SK-N-SH treated with all-trans-retinoic acid at 6 μM for 48 hours (cell line): ENCODE data around the gene CAV2.

Experiments used
- ATAC-seq: fragments of 200-7000 bp; cut with Tn5 transposase; 3 replicates; pipeline ENCODE4 v1.9.1; 2020; ENCODE audit warnings: mild to moderate bottlenecking, moderate library complexity
- ARNTL ChIP-seq: fragments of 450-650 bp; formaldehyde crosslinking; IDR thresholded peaks from 2 replicates; pipeline ENCODE4 v1.5.0; 2020; ENCODE audit warnings: low read depth, mild to moderate bottlenecking, moderate library complexity, borderline replicate concordance
- BACH2 ChIP-seq: fragments of 250-450 bp; sonication (Bioruptor Pico); IDR thresholded peaks from 2 replicates; pipeline ENCODE4 v1.9.0; 2021; ENCODE audit warnings: mild to moderate bottlenecking, borderline replicate concordance
- CSDC2 ChIP-seq: fragments of 250-450 bp; sonication (Bioruptor Pico); IDR thresholded peaks from 2 replicates; pipeline ENCODE4 v1.5.0; 2020; ENCODE audit warnings: mild to moderate bottlenecking, moderate library complexity
- CSRNP3 ChIP-seq: fragments of 250-450 bp; sonication (Bioruptor Pico); IDR thresholded peaks from 2 replicates; pipeline ENCODE4 v1.5.1; 2021; ENCODE audit warnings: mild to moderate bottlenecking, moderate library complexity
- ESRRG ChIP-seq: fragments of 250-450 bp; sonication (Bioruptor Pico); IDR thresholded peaks from 2 replicates; pipeline ENCODE4 v1.6.1; 2021; ENCODE audit warnings: mild to moderate bottlenecking
- GLIS3 ChIP-seq: fragments of 250-450 bp; sonication (Bioruptor Pico); IDR thresholded peaks from 2 replicates; pipeline ENCODE4 v1.5.0; 2020; ENCODE audit warnings: mild to moderate bottlenecking, moderate library complexity
- ISL1 ChIP-seq: fragments of 250-450 bp; sonication (Bioruptor Pico); IDR thresholded peaks from 2 replicates; pipeline ENCODE4 v2.1.2; 2022; ENCODE audit warnings: mild to moderate bottlenecking, moderate library complexity
- OSR1 ChIP-seq: fragments of 250-450 bp; sonication (Bioruptor Pico); IDR thresholded peaks from 2 replicates; pipeline ENCODE4 v1.8.0; 2022; ENCODE audit warnings: moderate library complexity, mild to moderate bottlenecking, inconsistent platforms
- PATZ1 ChIP-seq: fragments of 250-450 bp; sonication (Bioruptor Pico); IDR thresholded peaks from 2 replicates; pipeline ENCODE4 v1.8.0; 2020; ENCODE audit warnings: mild to moderate bottlenecking, moderate library complexity, borderline replicate concordance
- PPARA ChIP-seq: fragments of 250-450 bp; sonication (Bioruptor Pico); IDR thresholded peaks from 2 replicates; pipeline ENCODE4 v1.5.0; 2020; ENCODE audit warnings: mild to moderate bottlenecking, borderline replicate concordance
- RARB ChIP-seq: fragments of 250-450 bp; sonication (Bioruptor Pico); IDR thresholded peaks from 2 replicates; pipeline ENCODE4 v1.8.0; 2021; ENCODE audit warnings: mild to moderate bottlenecking, moderate library complexity
- SNAI2 ChIP-seq: fragments of 250-450 bp; sonication (Bioruptor Pico); IDR thresholded peaks from 2 replicates; pipeline ENCODE4 v1.5.0; 2020; ENCODE audit warnings: mild to moderate bottlenecking, moderate library complexity
- TCF4 ChIP-seq: fragments of 250-450 bp; sonication (Bioruptor Pico); IDR thresholded peaks from 2 replicates; pipeline ENCODE4 v1.8.0; 2021; ENCODE audit warnings: mild to moderate bottlenecking, moderate library complexity, borderline replicate concordance
- TOX ChIP-seq: fragments of 250-450 bp; sonication (Bioruptor Pico); IDR thresholded peaks from 2 replicates; pipeline ENCODE4 v1.8.0; 2021; ENCODE audit warnings: mild to moderate bottlenecking, moderate library complexity, borderline replicate concordance
- ZFP3 ChIP-seq: fragments of 250-450 bp; sonication (Bioruptor Pico); IDR thresholded peaks from 2 replicates; pipeline ENCODE4 v1.5.0; 2020; ENCODE audit warnings: mild to moderate bottlenecking, moderate library complexity
- ZNF565 ChIP-seq: fragments of 450-650 bp; formaldehyde crosslinking; conservative IDR thresholded peaks from 2 replicates; pipeline ENCODE4 v1.5.0; 2020; ENCODE audit warnings: low read depth, mild to moderate bottlenecking, moderate library complexity
- ZNF70 ChIP-seq: fragments of 450-650 bp; formaldehyde crosslinking; IDR thresholded peaks from 2 replicates; pipeline ENCODE4 v1.5.0; 2020; ENCODE audit warnings: mild to moderate bottlenecking, moderate library complexity
- TF ChIP-seq, protein P1 (sequence below): fragments of 250-450 bp; sonication (Bioruptor Pico); IDR thresholded peaks from 2 replicates; pipeline ENCODE4 v1.5.0; 2020; ENCODE audit warnings: mild to moderate bottlenecking, moderate library complexity
- TF ChIP-seq, protein P2 (sequence below): fragments of 250-450 bp; sonication (Bioruptor Pico); IDR thresholded peaks from 2 replicates; pipeline ENCODE4 v1.5.1; 2020; ENCODE audit warnings: low read depth, mild to moderate bottlenecking, moderate library complexity
- TF ChIP-seq, protein P3 (sequence below): fragments of 250-450 bp; sonication (Bioruptor Pico); IDR thresholded peaks from 2 replicates; pipeline ENCODE4 v1.8.0; 2021; ENCODE audit warnings: low read depth, mild to moderate bottlenecking, moderate library complexity, borderline replicate concordance

CAV2 gene

GRCh38 chr7:116461500-116461899 lies 38.0 kb upstream of the CAV2 start:
- peak; percentile 69; the same call in 2 of the 3 replicates for ATAC-seq
- TF ChIP-seq ARNTL (CRISPR knock-in tag): no peak
- TF ChIP-seq SNAI2 (CRISPR knock-in tag): no peak
- TF ChIP-seq ZNF565 (CRISPR knock-in tag): no peak
- TF ChIP-seq CSRNP3 (CRISPR knock-in tag): no peak
- TF ChIP-seq, protein P1, sequence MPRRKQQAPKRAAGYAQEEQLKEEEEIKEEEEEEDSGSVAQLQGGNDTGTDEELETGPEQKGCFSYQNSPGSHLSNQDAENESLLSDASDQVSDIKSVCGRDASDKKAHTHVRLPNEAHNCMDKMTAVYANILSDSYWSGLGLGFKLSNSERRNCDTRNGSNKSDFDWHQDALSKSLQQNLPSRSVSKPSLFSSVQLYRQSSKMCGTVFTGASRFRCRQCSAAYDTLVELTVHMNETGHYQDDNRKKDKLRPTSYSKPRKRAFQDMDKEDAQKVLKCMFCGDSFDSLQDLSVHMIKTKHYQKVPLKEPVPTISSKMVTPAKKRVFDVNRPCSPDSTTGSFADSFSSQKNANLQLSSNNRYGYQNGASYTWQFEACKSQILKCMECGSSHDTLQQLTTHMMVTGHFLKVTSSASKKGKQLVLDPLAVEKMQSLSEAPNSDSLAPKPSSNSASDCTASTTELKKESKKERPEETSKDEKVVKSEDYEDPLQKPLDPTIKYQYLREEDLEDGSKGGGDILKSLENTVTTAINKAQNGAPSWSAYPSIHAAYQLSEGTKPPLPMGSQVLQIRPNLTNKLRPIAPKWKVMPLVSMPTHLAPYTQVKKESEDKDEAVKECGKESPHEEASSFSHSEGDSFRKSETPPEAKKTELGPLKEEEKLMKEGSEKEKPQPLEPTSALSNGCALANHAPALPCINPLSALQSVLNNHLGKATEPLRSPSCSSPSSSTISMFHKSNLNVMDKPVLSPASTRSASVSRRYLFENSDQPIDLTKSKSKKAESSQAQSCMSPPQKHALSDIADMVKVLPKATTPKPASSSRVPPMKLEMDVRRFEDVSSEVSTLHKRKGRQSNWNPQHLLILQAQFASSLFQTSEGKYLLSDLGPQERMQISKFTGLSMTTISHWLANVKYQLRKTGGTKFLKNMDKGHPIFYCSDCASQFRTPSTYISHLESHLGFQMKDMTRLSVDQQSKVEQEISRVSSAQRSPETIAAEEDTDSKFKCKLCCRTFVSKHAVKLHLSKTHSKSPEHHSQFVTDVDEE (CRISPR knock-in tag): no peak
- no peak for TF ChIP-seq RARB (CRISPR knock-in tag)
- no peak for TF ChIP-seq BACH2
- TF ChIP-seq TCF4 (CRISPR knock-in tag): no peak
- TF ChIP-seq, protein P2, sequence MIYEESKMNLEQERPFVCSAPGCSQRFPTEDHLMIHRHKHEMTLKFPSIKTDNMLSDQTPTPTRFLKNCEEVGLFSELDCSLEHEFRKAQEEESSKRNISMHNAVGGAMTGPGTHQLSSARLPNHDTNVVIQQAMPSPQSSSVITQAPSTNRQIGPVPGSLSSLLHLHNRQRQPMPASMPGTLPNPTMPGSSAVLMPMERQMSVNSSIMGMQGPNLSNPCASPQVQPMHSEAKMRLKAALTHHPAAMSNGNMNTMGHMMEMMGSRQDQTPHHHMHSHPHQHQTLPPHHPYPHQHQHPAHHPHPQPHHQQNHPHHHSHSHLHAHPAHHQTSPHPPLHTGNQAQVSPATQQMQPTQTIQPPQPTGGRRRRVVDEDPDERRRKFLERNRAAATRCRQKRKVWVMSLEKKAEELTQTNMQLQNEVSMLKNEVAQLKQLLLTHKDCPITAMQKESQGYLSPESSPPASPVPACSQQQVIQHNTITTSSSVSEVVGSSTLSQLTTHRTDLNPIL (CRISPR knock-in tag): no peak
- TF ChIP-seq OSR1 (CRISPR knock-in tag): no peak
- no peak for TF ChIP-seq PATZ1 (CRISPR knock-in tag)
- TF ChIP-seq PPARA: no peak

DNA sequence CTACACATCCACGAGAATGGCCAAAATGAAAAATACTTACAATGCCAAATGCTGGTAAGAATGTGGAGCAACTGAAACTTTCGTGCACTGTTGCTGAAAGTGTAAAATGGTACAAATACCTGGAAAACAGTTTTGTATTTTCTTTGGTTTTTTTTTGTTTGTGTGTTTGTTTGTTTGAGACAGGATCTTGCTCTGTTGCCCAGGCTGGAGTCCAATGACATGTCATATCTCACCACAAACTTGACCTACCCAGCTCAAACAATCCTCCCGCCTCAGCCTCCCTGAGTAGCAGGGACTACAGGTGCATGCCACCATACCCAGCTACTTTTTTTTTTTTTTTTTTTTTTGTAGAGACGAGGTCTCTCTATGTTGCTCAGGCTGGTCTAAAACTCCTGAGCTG lies 35.6 kb upstream of the CAV2 start:
- TF ChIP-seq ISL1: no peak
- no peak for TF ChIP-seq ZFP3 (CRISPR knock-in tag)
- no peak for TF ChIP-seq ZNF565 (CRISPR knock-in tag)
- TF ChIP-seq ZNF70 (CRISPR knock-in tag): no peak
- TF ChIP-seq TOX (CRISPR knock-in tag): no peak
- TF ChIP-seq BACH2: no peak
- no peak for TF ChIP-seq GLIS3 (CRISPR knock-in tag)
- no peak for TF ChIP-seq ESRRG (CRISPR knock-in tag)
- TF ChIP-seq, protein P3, sequence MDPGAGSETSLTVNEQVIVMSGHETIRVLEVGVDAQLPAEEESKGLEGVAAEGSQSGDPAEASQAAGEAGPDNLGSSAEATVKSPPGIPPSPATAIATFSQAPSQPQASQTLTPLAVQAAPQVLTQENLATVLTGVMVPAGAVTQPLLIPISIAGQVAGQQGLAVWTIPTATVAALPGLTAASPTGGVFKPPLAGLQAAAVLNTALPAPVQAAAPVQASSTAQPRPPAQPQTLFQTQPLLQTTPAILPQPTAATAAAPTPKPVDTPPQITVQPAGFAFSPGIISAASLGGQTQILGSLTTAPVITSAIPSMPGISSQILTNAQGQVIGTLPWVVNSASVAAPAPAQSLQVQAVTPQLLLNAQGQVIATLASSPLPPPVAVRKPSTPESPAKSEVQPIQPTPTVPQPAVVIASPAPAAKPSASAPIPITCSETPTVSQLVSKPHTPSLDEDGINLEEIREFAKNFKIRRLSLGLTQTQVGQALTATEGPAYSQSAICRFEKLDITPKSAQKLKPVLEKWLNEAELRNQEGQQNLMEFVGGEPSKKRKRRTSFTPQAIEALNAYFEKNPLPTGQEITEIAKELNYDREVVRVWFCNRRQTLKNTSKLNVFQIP (CRISPR knock-in tag): no peak
- no peak for TF ChIP-seq PPARA
- TF ChIP-seq OSR1 (CRISPR knock-in tag): no peak
- TF ChIP-seq, protein P1 (CRISPR knock-in tag): no peak
- no peak for TF ChIP-seq TCF4 (CRISPR knock-in tag)
- TF ChIP-seq, protein P2 (CRISPR knock-in tag): no peak
- no peak for TF ChIP-seq CSDC2 (CRISPR knock-in tag)
- no peak for ATAC-seq
